IMR-90 (cell line): ENCODE results near the gene SEMA6C. TPM values are rescaled to one million over a fixed set of nuclear protein-coding genes. Genes with fewer than 3 reads are reported as not detected.

ENCODE experiments used
- ATAC-seq: fragments of 200-7000 bp; cut with Tn5 transposase; 2 replicates; pipeline ENCODE4 v1.9.1; 2020; ENCODE audit warnings: low read depth, mild to moderate bottlenecking, moderate library complexity
- Bru-seq: library from RNA; stranded (reverse); fragments of 400-500 nt; gene quantifications from one replicate; lab custom pipeline; 2021; lab: Mats Ljungman, UMichigan
- BruChase-seq, 2 experiments: library from RNA; stranded (reverse); fragments of 400-500 nt; gene quantifications; one replicate each; lab custom pipeline; 2021; lab: Mats Ljungman, UMichigan
- BruUV-seq: library from RNA; stranded (reverse); fragments of 400-500 nt; replicated peaks from 2 replicates; lab custom pipeline; 2021; lab: Mats Ljungman, UMichigan
- CTCF ChIA-PET: fragments of 300-600 bp; formaldehyde crosslinking; extraction: SDS; loops from one replicate; lab custom pipeline; 2021; ENCODE audit warnings: antibody characterized with exemption; lab: Yijun Ruan, JAX
- POLR2A ChIA-PET: fragments of 300-600 bp; sonication (Branson Sonifier 250); formaldehyde crosslinking; loops from one replicate; lab custom pipeline; 2022; ENCODE audit warnings: antibody characterized with exemption; ENCODE audit not compliant: unreplicated experiment; lab: Charles Lee
- DNase-seq: peaks from one replicate; pipeline ENCODE4 v3.0.0; 2013
- H2AFZ ChIP-seq: replicated peaks from 2 replicates; pipeline ENCODE3; 2013; ENCODE audit warnings: low read length, mild to moderate bottlenecking; ENCODE audit not compliant: poor library complexity
- H2AK5ac ChIP-seq: 2 replicates; pipeline ENCODE4 v1.6.1; 2013; ENCODE audit warnings: low read depth, low read length, inconsistent platforms
- H2AK9ac ChIP-seq: replicated peaks from 2 replicates; pipeline ENCODE3; 2013; ENCODE audit warnings: mild to moderate bottlenecking, low read depth, low read length, moderate library complexity; ENCODE audit not compliant: poor library complexity
- H2BK120ac ChIP-seq: 2 replicates; pipeline ENCODE4 v1.6.1; 2013; ENCODE audit warnings: low read depth, low read length, inconsistent platforms
- H2BK15ac ChIP-seq: 3 replicates; pipeline ENCODE4 v1.6.1; 2013; ENCODE audit warnings: low read depth, low read length, inconsistent platforms
- H2BK20ac ChIP-seq: 2 replicates; pipeline ENCODE4 v1.6.1; 2013; ENCODE audit warnings: low read depth, mild to moderate bottlenecking, inconsistent platforms, low read length, moderate library complexity
- H2BK5ac ChIP-seq: 2 replicates; pipeline ENCODE4 v1.6.1; 2013; ENCODE audit warnings: mild to moderate bottlenecking, low read depth, low read length, inconsistent platforms; ENCODE audit not compliant: poor library complexity, severe bottlenecking
- H3K14ac ChIP-seq: replicated peaks from 2 replicates; pipeline ENCODE4 v1.6.1; 2013; ENCODE audit warnings: low read depth, low read length, inconsistent platforms
- H3K18ac ChIP-seq: 2 replicates; pipeline ENCODE4 v1.6.1; 2013; ENCODE audit warnings: low read depth, low read length, control low read depth
- H3K23ac ChIP-seq: 2 replicates; pipeline ENCODE4 v1.6.1; 2013; ENCODE audit warnings: low read depth, low read length, inconsistent platforms
- H3K27ac ChIP-seq: 2 replicates; pipeline ENCODE4 v1.5.1; 2013; ENCODE audit warnings: mild to moderate bottlenecking, control low read depth, low read length; ENCODE audit not compliant: insufficient read depth
- H3K27me3 ChIP-seq: 2 replicates; pipeline ENCODE4 v1.6.1; 2013; ENCODE audit warnings: low read length; ENCODE audit not compliant: control insufficient read depth, insufficient read depth
- H3K36me3 ChIP-seq: 2 replicates; pipeline ENCODE4 v1.6.1; 2013; ENCODE audit warnings: low read length, mixed read lengths; ENCODE audit not compliant: control insufficient read depth, insufficient read depth
- H3K4ac ChIP-seq: 2 replicates; pipeline ENCODE4 v1.6.1; 2013; ENCODE audit warnings: low read depth, low read length, inconsistent platforms
- H3K4me1 ChIP-seq: 2 replicates; pipeline ENCODE4 v1.6.1; 2013; ENCODE audit warnings: low read length, mixed read lengths; ENCODE audit not compliant: control insufficient read depth, insufficient read depth
- H3K4me2 ChIP-seq: 2 replicates; pipeline ENCODE4 v1.6.1; 2013; ENCODE audit warnings: low read depth, mild to moderate bottlenecking, control low read depth, low read length, moderate library complexity
- H3K4me3 ChIP-seq: 2 replicates; pipeline ENCODE4 v1.5.1; 2013; ENCODE audit warnings: low read depth, mild to moderate bottlenecking, control low read depth, low read length, moderate library complexity; ENCODE audit not compliant: insufficient read depth
- H3K56ac ChIP-seq: 2 replicates; pipeline ENCODE4 v1.6.1; 2013; ENCODE audit warnings: low read length, inconsistent platforms; ENCODE audit not compliant: insufficient read depth; ENCODE audit errors: extremely low read depth
- H3K79me1 ChIP-seq, 2 experiments: 2 replicates each; pipeline ENCODE4 v1.6.1; 2013; ENCODE audit warnings: low read length in 2 of 2, inconsistent platforms in 1 of 2, low read depth in 1 of 2
- H3K9ac ChIP-seq: 2 replicates; pipeline ENCODE4 v1.6.1; 2013; ENCODE audit warnings: low read depth, low read length, control low read depth
- H3K9me1 ChIP-seq: 2 replicates; pipeline ENCODE4 v1.6.1; 2013; ENCODE audit warnings: low read length, inconsistent platforms; ENCODE audit not compliant: insufficient read depth
- H3K9me3 ChIP-seq: 2 replicates; pipeline ENCODE4 v1.6.1; 2013; ENCODE audit warnings: low read length; ENCODE audit not compliant: control insufficient read depth, insufficient read depth
- H4K20me1 ChIP-seq: 2 replicates; pipeline ENCODE4 v1.6.1; 2013; ENCODE audit warnings: low read length, inconsistent platforms; ENCODE audit not compliant: insufficient read depth
- H4K5ac ChIP-seq: 2 replicates; pipeline ENCODE4 v1.6.1; 2013; ENCODE audit warnings: mild to moderate bottlenecking, low read depth, low read length, control low read depth
- H4K8ac ChIP-seq, 2 experiments: 2 replicates each; pipeline ENCODE4 v1.6.1; 2013; ENCODE audit warnings: low read depth in 2 of 2, low read length in 2 of 2, control low read depth in 1 of 2, inconsistent platforms in 1 of 2
- H4K91ac ChIP-seq: 2 replicates; pipeline ENCODE4 v1.6.1; 2013; ENCODE audit warnings: low read depth, low read length, inconsistent platforms; ENCODE audit not compliant: insufficient read depth
- CTCF ChIP-seq: conservative IDR thresholded peaks from 2 replicates; pipeline ENCODE4 v1.5.1; 2012; ENCODE audit warnings: mild to moderate bottlenecking, low read depth, low read length, improper control_type of control experiment
- MAZ ChIP-seq: IDR thresholded peaks from 2 replicates; pipeline ENCODE4 v1.6.1; 2012; ENCODE audit warnings: low read depth, mild to moderate bottlenecking, low read length, improper control_type of control experiment, moderate library complexity, borderline replicate concordance
- POLR2A ChIP-seq: IDR thresholded peaks from 2 replicates; pipeline ENCODE4 v1.6.1; 2012; ENCODE audit warnings: mild to moderate bottlenecking, low read depth, low read length
- RCOR1 ChIP-seq: IDR thresholded peaks from 2 replicates; pipeline ENCODE4 v1.6.1; 2012; ENCODE audit warnings: mild to moderate bottlenecking, low read length, improper control_type of control experiment; ENCODE audit not compliant: insufficient replicate concordance
- WGBS, 2 experiments: methylation state at CpG; one replicate each; pipeline versions ENCODE4 v1.1.5 to v1.1.7; 2013; ENCODE audit warnings: missing lambda C conversion rate in 2 of 2; ENCODE audit not compliant: insufficient read length in 1 of 2; ENCODE audit errors: extremely low coverage in 2 of 2; 5-methylcytosine and 5-hydroxymethylcytosine counted together
- dilution Hi-C: fragments of 300-500 bp; cut with HindIII; formaldehyde crosslinking; loops from one replicate; pipeline ENCODE4 v1.14.3; 2018; ENCODE audit warnings: low sequenced_read_pairs; ENCODE audit not compliant: unreplicated experiment
- in situ Hi-C: fragments of 300-500 bp; cut with MboI; formaldehyde crosslinking; loops from 3 replicates; pipeline ENCODE4 v1.14.3; 2019; ENCODE audit warnings: low sequenced_read_pairs, inconsistent platforms, mixed read lengths
- intact Hi-C: fragments of 100-400 bp; cut with micrococcal nuclease; formaldehyde crosslinking; loops from 2 replicates; pipeline ENCODE4 v1.10.0; 2022
- long read RNA-seq: library from polyadenylated mRNA; unstranded; transcript quantifications from one replicate; pipeline ENCODE4 v2.0.0, GENCODE V29; 2021; ENCODE audit not compliant: unreplicated experiment
- polyA plus RNA-seq, 3 experiments: library from polyadenylated mRNA; depleted of rRNA; stranded (reverse); fragments of >200 nt; gene quantifications; 2 replicates each; pipeline ENCODE4 v1.2.3, GENCODE V29; 2012; ENCODE audit warnings: low replicate concordance in 1 of 3
- total RNA-seq: library from RNA; depleted of rRNA; stranded (reverse); fragments of >200 nt; gene quantifications from 2 replicates; pipeline ENCODE4 v1.2.3, GENCODE V29; 2012; rRNA removed

SEMA6C gene
- 0.36 and 0.56 TPM in 2 replicates for total RNA-seq
- polyA plus RNA-seq (2012; rRNA removed), result 2.0 and 2.6 TPM in 2 replicates
- polyA plus RNA-seq (2012; cell fraction: cytosol; rRNA removed), result 1.6 and 17.4 TPM in 2 replicates
- polyA plus RNA-seq (2012; cell fraction: nucleus; rRNA removed; ENCODE audit: low replicate concordance), result 16.8 and 119 TPM in 2 replicates
- percentile 45 among the genes with signal in this experiment for Bru-seq, nascent RNA
- percentile 52 among the genes with signal in this experiment for BruChase-seq, experiment 1, labeled RNA remaining after a 6-hour chase
- BruChase-seq, experiment 2, labeled RNA remaining after a 2-hour chase, result percentile 53 among the genes with signal in this experiment
- long read RNA-seq, result 0 reads

DNA sequence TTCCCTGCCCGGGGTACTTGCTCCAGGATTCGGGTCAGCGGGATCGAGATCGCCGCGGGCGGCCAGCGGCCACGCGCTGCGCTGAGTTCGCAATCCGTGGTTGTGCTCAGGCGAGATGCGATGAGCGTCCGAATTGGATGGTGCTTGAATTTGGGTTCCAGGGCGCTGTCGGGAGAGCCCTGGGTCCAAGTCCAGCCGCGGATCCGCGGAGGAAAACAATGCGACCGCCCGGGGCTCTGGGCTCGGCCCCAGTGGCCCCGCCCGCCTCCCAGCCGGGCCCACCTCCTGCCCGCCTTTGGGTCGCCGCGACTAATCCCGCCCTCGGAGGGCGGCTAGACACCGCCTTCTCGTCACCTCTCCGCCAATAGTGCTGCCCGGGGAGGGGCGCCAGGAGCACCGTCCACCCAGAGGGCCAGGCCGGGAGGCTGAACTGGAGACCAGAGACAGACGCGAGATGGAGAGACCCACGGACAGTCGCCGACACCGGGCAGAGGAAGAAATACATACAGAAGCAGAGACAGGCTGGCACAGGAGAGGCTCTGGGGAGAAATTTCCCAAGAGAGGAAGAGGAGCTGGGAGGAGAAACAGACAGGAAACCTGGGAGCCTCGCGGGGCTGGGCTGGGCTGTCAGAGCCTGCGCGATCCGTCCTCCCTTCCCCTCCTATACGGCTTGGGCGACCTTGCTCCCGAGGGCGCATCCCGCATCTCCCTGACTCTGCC, at the start of gene SEMA6C:
SEMA6C (minus strand) TSS at position 220 of the 720 bp plus-strand sequence. CDS start 4,010 bp downstream, outside the sequence.
- Histone ChIP-seq H4K91ac (no peak within 1 kb of the TSS), H4K5ac (peak within 1 kb of the TSS; percentile 4; the same call in 1 of the 2 replicates), H3K18ac (no peak within 1 kb of the TSS), H2AFZ (peak within 1 kb of the TSS; percentile 91), H3K9me3 (no peaks in the 10 kb centered on the region), H3K4me1 (peaks cover 5% of the 10 kb centered on the region), H3K23ac (peak within 1 kb of the TSS; percentile 87), H3K56ac (no peak within 1 kb of the TSS), H2BK15ac (no peak within 1 kb of the TSS), H2BK120ac (no peak within 1 kb of the TSS), H2AK9ac (peak within 1 kb of the TSS; percentile 85), H3K9me1 (peaks cover 4% of the 10 kb centered on the region; the same call in 1 of the 2 replicates), H4K20me1 (peaks cover 5% of the 10 kb centered on the region; the same call in 1 of the 2 replicates), H2BK5ac (no peak within 1 kb of the TSS), H2BK20ac (no peak within 1 kb of the TSS), H3K4ac (peak within 1 kb of the TSS; percentile 35; the same call in 1 of the 2 replicates), H2AK5ac (no peak within 1 kb of the TSS), H3K27ac (peak within 1 kb of the TSS; percentile 19; the same call in 1 of the 2 replicates), H3K9ac (peak within 1 kb of the TSS; percentile 79), H3K79me1 (peaks cover 0 to 6% of the 10 kb centered on the region in 2 experiments; a peak in 1 of 4 replicates), H3K4me3 (peak within 1 kb of the TSS; percentile 77), H4K8ac (peak within 1 kb of the TSS; percentile 49 to 60; a peak in 2 of 4 replicates), H3K14ac (peak within 1 kb of the TSS; percentile 61), H3K27me3 (peaks cover 2% of the 10 kb centered on the region; the same call in 1 of the 2 replicates), H3K36me3 (no peaks in the 10 kb centered on the region), H3K4me2 (peak within 1 kb of the TSS; percentile 91)
- 2% methylated on average over 33 of the region's 61 CpGs; no CpG with 5 or more reads in 1 of the 2 experiments for WGBS, 2 experiments
- TF ChIP-seq CTCF (no peak), POLR2A (peak; percentile 68; the same call in 1 of the 2 replicates), RCOR1 (peak; percentile 46), MAZ (peak; percentile 35; the same call in 1 of the 2 replicates)
- ChIA-PET CTCF (no interaction called here), POLR2A (no interaction called here)
- in situ Hi-C loops, result no loop called here
- BruUV-seq, result no TSS peak
- dilution Hi-C loops, result no loop called here
- ATAC-seq (peak; percentile 100), DNase-seq (peak; percentile 86)
- intact Hi-C loops, result loop anchor here (5.0 kb wide), 1 partner anchor 74 kb away; the partner anchor contains the start of gene GABPB2
